Common myeloid progenitor, CD34-positive (primary cell): ENCODE measurements around the gene ABCA3.

ENCODE experiments used
- CTCF ChIA-PET: fragments of 350-600 bp; sonication (Branson Sonifier 250); formaldehyde crosslinking; loops from one replicate; lab custom pipeline; 2021; ENCODE audit warnings: antibody characterized with exemption; lab: Charles Lee
- POLR2A ChIA-PET: fragments of 350-600 bp; sonication (Branson Sonifier 250); formaldehyde crosslinking; loops from one replicate; lab custom pipeline; 2021; ENCODE audit warnings: antibody characterized with exemption; lab: Charles Lee
- DNase-seq, 3 donors: peaks; one replicate each; pipeline versions ENCODE4 v3.0.0 to v3.0.0-alpha.2; 2013
- H3K27ac ChIP-seq, 2 experiments: 1 replicate in 1 of 2; 2 replicates in 1 of 2; pipeline ENCODE4 v1.7.0; 2013; ENCODE audit warnings: inconsistent platforms in 2 of 2, low read length in 2 of 2, mild to moderate bottlenecking in 2 of 2, low read depth in 1 of 2, moderate library complexity in 1 of 2; ENCODE audit not compliant: severe bottlenecking in 2 of 2, insufficient read depth in 1 of 2, poor library complexity in 1 of 2
- H3K27me3 ChIP-seq, 5 experiments: replicated peaks in 2 of 5; 1 replicate in 3 of 5; 2 replicates in 2 of 5; pipeline versions ENCODE4 v1.6.1 to v1.7.0; 2013; ENCODE audit warnings: low read length in 4 of 5, mild to moderate bottlenecking in 2 of 5, moderate library complexity in 2 of 5, inconsistent platforms in 1 of 5; ENCODE audit not compliant: insufficient read depth in 5 of 5, control insufficient read depth in 4 of 5
- H3K36me3 ChIP-seq, 4 experiments: 1 replicate in 2 of 4; 2 replicates in 2 of 4; pipeline versions ENCODE4 v1.6.1 to v1.7.0; 2013; ENCODE audit warnings: low read length in 3 of 4, control low read depth in 1 of 4, mild to moderate bottlenecking in 1 of 4; ENCODE audit not compliant: control insufficient read depth in 4 of 4, insufficient read depth in 4 of 4
- H3K4me1 ChIP-seq, 4 experiments: 1 replicate in 3 of 4; 2 replicates in 1 of 4; pipeline versions ENCODE4 v1.6.1 to v1.7.1; 2013; ENCODE audit warnings: low read length in 3 of 4, mild to moderate bottlenecking in 3 of 4, control low read depth in 1 of 4, inconsistent platforms in 1 of 4, moderate library complexity in 1 of 4; ENCODE audit not compliant: control insufficient read depth in 4 of 4, insufficient read depth in 4 of 4; ENCODE audit errors: control extremely low read depth in 1 of 4
- H3K4me3 ChIP-seq, 7 experiments: 1 replicate in 4 of 7; 2 replicates in 3 of 7; pipeline versions ENCODE4 v1.5.1 to v1.7.0; 2013; ENCODE audit warnings: mild to moderate bottlenecking in 7 of 7, low read length in 6 of 7, moderate library complexity in 6 of 7, inconsistent platforms in 2 of 7, low read depth in 2 of 7, control low read depth in 1 of 7; ENCODE audit not compliant: insufficient read depth in 4 of 7, control insufficient read depth in 1 of 7; ENCODE audit errors: extremely low read depth in 1 of 7
- H3K9me3 ChIP-seq, 5 experiments: 1 replicate in 4 of 5; 2 replicates in 1 of 5; pipeline versions ENCODE4 v1.6.1 to v1.7.1; 2013; ENCODE audit warnings: low read length in 4 of 5, mild to moderate bottlenecking in 2 of 5, inconsistent platforms in 1 of 5, low read depth in 1 of 5, moderate library complexity in 1 of 5; ENCODE audit not compliant: control insufficient read depth in 4 of 5, insufficient read depth in 2 of 5; ENCODE audit errors: control extremely low read depth in 1 of 5
- WGBS: methylation state at CpG from one replicate; pipeline ENCODE4 v1.1.5; 2013; ENCODE audit not compliant: insufficient coverage; 5-methylcytosine and 5-hydroxymethylcytosine counted together

Gene ABCA3

DNA sequence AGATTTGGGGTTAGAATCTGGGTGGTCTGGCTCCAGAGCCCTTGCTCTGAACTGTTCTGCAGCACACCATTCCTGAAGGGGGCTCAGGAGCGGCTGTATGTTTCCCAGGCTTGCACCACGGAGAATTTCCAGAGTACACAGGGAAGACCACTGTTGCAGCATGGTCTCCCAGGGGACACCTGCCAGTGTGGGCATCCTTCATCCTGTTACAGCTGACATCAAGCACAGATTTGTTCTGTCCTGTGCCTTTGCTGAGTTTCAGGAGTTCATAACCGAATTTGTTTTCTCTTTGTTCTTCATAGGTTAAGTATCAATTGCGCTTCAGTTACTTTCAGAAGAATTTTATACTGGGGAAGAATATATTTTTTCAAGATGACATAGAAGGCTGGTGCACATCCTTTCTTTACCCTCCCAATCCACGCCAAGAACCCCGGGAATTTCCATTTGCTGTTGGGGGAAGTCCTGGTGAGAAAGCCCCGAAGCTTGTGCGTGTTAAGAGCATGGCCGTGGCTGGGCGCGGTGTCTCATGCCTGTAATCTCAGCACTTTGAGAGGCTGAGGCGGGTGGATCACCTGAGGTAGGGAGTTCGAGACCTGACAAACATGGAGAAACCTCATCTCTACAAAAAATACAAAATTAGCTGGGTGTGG, 26.3 kb upstream of the ABCA3 start:
- Histone ChIP-seq H3K4me1 (peaks cover 0 to 9% (median 2%) of the 10 kb centered on the region in 4 experiments), H3K36me3 (no peaks in the 10 kb centered on the region), H3K4me3 (no peak overlapping the region), H3K27ac (no peak overlapping the region), H3K9me3 (no peaks in the 10 kb centered on the region), H3K27me3 (peaks cover 0 to 14% (median 1%) of the 10 kb centered on the region in 5 experiments)
- ChIA-PET POLR2A (no interaction called here), CTCF (no interaction called here)
- WGBS, result 99% methylated on average over 7 of the region's 13 CpGs
- no peak for DNase-seq

DNA sequence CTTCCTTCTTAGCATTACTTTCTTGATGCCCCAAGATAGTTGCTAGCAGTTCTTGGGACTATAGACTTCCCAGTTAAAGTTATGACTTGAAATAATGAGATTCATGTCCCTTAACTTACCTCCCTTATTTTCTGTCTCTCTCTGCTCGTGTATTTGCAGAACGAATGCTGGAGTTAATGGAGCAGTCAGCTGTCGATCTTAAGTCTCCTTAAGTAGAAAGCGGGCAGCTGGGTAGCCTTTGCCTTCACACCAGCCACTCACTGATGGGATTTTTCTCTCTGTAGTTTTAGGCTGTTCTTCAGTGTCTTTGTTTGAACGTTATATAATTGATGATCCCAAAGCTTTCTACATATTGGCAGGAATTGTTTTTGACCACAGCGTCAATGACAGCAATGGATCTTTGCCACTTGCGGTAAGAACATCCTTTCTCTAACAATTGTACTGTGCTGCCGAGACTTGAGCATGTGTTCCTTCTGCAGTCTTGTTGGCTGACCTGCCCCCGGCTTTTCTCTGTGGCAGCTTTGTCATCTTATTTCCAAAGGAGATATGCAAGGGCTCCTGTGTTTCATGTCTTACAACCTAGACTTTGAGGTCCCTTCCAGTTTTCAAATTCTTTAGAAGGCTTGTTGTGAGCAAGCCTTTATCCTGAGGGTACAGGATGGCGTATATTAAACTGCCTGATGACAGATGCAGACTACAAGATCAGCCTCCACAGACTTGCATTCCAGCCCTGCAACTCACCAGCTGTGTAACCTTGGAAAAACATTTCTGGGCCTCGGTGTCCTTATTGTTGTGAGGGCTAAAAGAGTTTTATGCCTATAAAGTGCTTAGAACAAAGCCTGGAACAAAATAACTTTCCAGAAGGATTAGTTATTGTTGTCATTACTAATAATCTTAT, 25.1 kb upstream of the ABCA3 start:
- ChIA-PET CTCF (no interaction called here), POLR2A (interaction anchor here (0.6 kb wide), 1 partner anchor 12 kb away, joined by 3 read pairs; no protein-coding TSS in a partner anchor)
- peak overlapping the region in 1 of 2 experiments; percentile 9 for H3K27ac ChIP-seq
- no peaks in the 10 kb centered on the region for H3K36me3 ChIP-seq
- H3K4me3 ChIP-seq, result no peak overlapping the region
- peaks cover 0 to 18% (median 5%) of the 10 kb centered on the region in 5 experiments for H3K27me3 ChIP-seq
- WGBS, result 95% methylated on average over 6 of the region's 11 CpGs
- no peak for DNase-seq
- no peaks in the 10 kb centered on the region for H3K9me3 ChIP-seq
- peaks cover 0 to 9% (median 2%) of the 10 kb centered on the region in 4 experiments for H3K4me1 ChIP-seq

DNA sequence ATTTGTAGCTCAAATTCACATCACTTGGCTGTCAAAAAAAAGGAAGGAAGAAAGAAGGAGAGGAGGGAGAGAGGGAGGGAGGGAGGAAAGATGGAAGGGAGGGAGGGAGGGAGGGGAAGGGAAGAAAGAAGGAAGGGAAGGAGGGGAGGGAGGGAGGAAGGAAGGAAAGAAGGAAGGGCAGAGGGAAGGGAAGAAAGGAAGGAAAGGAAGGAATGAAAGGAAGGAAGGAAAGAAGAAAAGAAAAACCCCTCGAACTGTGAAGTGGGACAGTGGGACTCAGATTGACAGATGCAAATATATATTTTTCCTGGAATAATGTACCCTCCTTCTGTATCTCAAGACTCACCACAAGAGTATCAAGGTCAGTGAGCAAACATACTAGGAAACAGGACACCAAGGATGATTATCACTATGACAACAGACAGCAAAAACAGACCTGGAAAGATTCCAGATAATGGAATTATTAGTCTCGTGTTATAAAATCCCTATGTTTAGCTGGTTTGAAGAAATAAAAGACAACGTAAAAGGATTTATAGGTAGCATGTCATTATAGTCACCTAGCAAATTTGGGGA, 24.2 kb upstream of the ABCA3 start:
- H3K27me3 ChIP-seq, result peaks cover 0 to 19% (median 5%) of the 10 kb centered on the region in 5 experiments
- H3K9me3 ChIP-seq, result no peaks in the 10 kb centered on the region

DNA sequence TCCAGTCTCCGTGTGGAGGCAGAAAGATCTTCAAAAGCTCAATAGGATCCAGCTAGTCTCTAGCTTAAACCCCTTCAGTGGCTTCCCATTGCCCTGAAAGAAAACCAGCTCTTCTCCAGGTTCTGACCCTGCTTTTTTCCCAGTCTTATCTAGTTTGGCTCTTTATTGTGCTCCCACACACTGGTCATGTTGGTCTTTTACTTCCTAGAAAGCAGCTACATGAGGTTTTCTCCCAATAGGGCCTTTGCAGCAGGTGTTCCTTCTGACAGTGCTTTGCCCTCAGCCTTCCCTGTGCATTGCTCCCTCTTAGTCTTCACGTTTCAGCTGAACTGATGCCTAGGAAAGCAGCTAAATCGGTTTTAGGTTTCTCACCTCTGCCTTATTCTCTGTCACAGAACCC, 21.7 kb upstream of the ABCA3 start:
- H3K9me3 ChIP-seq, result peaks cover 0 to under 1% (median 0%) of the 10 kb centered on the region in 5 experiments
- 92% methylated on average over 3 of the region's 3 CpGs for WGBS
- no peak for DNase-seq
- H3K27me3 ChIP-seq, result peaks cover 2 to 16% (median 5%) of the 10 kb centered on the region in 5 experiments
- H3K27ac ChIP-seq, result no peak overlapping the region
- H3K4me1 ChIP-seq, result peaks cover 0 to 9% (median 2%) of the 10 kb centered on the region in 4 experiments
- H3K4me3 ChIP-seq, result no peak overlapping the region
- POLR2A ChIA-PET, result interaction anchor here (0.6 kb wide), 1 partner anchor 1472 kb away, joined by 3 read pairs; no protein-coding TSS in a partner anchor
- CTCF ChIA-PET, result no interaction called here
- H3K36me3 ChIP-seq, result no peaks in the 10 kb centered on the region

More for the DNA sequence above, 24.2 kb upstream of the ABCA3 start:
- H3K4me3 ChIP-seq, result no peak overlapping the region
- H3K27ac ChIP-seq, result no peak overlapping the region
- DNase-seq, result no peak
- no peaks in the 10 kb centered on the region for H3K36me3 ChIP-seq
- ChIA-PET CTCF (no interaction called here), POLR2A (interaction anchor here (0.6 kb wide), 2 partner anchors 26 to 61 kb away, joined by 4 to 6 read pairs; no protein-coding TSS in a partner anchor)
- H3K4me1 ChIP-seq, result peaks cover 0 to 9% (median 2%) of the 10 kb centered on the region in 4 experiments
- WGBS, result no CpG with 5 or more reads among the region's 3 CpGs

DNA sequence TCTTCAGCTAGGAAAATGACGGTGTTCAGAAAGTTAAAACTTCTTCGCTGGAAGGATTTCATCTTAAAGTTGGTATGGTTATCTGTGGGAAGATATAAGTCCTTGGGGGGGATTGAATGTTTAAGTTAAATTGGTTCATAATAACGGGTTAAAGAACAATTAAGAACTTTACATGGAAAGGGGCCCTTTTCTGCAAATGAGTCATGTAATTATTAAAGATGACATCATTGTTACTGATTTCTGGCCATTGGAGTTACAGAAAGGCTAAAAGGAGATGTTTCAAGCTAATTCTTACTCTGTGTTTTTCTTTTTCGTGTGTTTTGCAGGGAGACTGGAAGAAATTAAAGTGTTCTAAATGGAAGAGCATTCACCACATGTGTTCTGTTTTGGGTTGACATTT, 20.6 kb upstream of the ABCA3 start:
- Histone ChIP-seq H3K4me1 (peaks cover 0 to 9% (median 2%) of the 10 kb centered on the region in 4 experiments), H3K4me3 (no peak overlapping the region), H3K27me3 (peaks cover 5 to 16% (median 7%) of the 10 kb centered on the region in 5 experiments), H3K9me3 (peaks cover 0 to 5% (median 2%) of the 10 kb centered on the region in 5 experiments), H3K27ac (no peak overlapping the region), H3K36me3 (no peaks in the 10 kb centered on the region)
- WGBS, result 100% methylated on average over 3 of the region's 4 CpGs
- DNase-seq, result no peak
- POLR2A ChIA-PET, result no interaction called here
- CTCF ChIA-PET, result interaction anchor here (1.1 kb wide), 1 partner anchor 10 kb away, joined by 3 read pairs; no protein-coding TSS in a partner anchor

DNA sequence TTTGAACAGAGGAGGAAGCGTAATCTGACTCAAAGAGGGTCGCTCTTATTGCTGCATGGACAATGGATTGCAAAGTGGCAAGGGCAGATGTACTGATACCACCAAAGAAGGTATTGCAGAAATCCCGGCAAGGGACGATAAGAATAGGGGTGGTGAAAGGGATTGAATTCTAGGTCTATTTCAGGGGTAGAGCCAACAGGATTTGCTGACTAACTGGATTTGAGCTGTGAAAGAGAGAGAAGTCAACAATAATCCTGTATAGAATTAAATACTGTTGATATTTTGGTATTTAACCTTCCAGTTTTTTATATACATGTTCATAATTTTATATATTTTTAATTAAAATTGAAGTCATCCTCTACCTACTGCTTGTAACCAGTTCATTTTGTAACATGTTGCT, 19.4 kb upstream of the ABCA3 start:
- Histone ChIP-seq H3K4me1 (peaks cover 0 to 3% (median 0%) of the 10 kb centered on the region in 4 experiments), H3K27ac (no peak overlapping the region), H3K36me3 (no peaks in the 10 kb centered on the region), H3K4me3 (no peak overlapping the region), H3K27me3 (peaks cover 5 to 16% (median 7%) of the 10 kb centered on the region in 5 experiments), H3K9me3 (peaks cover 0 to 5% (median 2%) of the 10 kb centered on the region in 5 experiments)
- 86% methylated on average over 4 of the region's 4 CpGs for WGBS
- no peak for DNase-seq
- ChIA-PET POLR2A (no interaction called here), CTCF (no interaction called here)
